GM18868 (cell line): ENCODE data around the gene OTOP2.

Experiments used
- ATAC-seq: cut with Tn5 transposase; IDR thresholded peaks from one replicate; pipeline ENCODE4 v1.9.1; 2021; ENCODE audit warnings: mild to moderate bottlenecking, moderate library complexity; ENCODE audit not compliant: unreplicated experiment

Gene OTOP2, protein sequence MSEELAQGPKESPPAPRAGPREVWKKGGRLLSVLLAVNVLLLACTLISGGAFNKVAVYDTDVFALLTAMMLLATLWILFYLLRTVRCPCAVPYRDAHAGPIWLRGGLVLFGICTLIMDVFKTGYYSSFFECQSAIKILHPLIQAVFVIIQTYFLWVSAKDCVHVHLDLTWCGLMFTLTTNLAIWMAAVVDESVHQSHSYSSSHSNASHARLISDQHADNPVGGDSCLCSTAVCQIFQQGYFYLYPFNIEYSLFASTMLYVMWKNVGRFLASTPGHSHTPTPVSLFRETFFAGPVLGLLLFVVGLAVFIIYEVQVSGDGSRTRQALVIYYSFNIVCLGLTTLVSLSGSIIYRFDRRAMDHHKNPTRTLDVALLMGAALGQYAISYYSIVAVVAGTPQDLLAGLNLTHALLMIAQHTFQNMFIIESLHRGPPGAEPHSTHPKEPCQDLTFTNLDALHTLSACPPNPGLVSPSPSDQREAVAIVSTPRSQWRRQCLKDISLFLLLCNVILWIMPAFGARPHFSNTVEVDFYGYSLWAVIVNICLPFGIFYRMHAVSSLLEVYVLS

DNA sequence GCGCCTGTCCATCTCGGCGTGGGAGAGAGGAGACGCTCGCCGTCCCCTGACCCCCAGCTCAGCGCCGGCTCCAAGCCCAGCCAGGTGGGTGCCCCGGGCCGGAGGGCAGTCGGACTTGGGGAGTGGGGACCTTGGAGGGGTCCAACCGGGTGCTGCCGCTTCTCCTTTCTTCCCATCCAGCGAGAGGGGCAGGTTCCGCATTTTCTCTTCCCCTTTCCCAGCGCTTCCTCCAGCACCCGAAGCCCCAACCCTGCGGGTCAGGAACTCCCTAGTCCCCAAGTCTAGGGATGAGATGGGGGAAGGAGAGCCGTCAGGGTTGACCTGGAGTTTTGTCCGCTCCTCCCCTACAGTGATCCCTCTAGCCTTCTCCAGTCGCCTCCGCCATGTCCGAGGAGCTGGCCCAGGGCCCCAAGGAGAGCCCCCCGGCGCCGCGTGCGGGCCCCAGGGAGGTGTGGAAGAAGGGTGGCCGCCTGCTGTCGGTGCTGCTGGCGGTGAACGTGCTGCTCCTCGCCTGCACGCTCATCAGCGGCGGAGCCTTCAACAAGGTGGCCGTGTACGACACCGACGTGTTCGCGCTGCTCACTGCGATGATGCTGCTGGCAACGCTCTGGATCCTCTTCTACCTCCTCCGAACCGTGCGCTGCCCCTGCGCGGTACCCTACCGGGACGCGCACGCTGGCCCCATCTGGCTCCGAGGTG, at the start of gene OTOP2:
Gene OTOP2 (plus strand): TSS at position 24 of the 699 bp plus-strand sequence. CDS start 360 bp downstream, at position 384.
- ATAC-seq: no peak

DNA sequence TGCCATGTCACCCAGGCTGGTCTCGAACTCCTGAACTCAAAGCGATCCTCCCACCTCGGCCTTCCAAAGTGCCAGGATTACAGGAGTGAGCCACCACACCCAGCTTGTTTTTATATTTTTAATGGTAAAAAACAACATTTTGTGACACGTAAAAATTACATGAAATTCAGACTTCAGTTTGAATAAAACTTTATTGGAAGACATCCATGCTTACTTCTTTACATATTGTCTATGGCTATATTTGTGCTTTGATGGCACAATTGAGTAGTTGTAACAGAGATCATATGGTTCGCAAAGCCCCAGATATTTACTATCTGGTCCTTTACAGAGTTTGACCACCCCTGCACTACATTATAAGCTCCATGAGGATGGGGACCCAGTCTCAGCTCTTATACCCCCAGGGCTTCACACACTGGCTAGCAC, 49.4 kb upstream of the OTOP2 start:
- no peak for ATAC-seq

DNA sequence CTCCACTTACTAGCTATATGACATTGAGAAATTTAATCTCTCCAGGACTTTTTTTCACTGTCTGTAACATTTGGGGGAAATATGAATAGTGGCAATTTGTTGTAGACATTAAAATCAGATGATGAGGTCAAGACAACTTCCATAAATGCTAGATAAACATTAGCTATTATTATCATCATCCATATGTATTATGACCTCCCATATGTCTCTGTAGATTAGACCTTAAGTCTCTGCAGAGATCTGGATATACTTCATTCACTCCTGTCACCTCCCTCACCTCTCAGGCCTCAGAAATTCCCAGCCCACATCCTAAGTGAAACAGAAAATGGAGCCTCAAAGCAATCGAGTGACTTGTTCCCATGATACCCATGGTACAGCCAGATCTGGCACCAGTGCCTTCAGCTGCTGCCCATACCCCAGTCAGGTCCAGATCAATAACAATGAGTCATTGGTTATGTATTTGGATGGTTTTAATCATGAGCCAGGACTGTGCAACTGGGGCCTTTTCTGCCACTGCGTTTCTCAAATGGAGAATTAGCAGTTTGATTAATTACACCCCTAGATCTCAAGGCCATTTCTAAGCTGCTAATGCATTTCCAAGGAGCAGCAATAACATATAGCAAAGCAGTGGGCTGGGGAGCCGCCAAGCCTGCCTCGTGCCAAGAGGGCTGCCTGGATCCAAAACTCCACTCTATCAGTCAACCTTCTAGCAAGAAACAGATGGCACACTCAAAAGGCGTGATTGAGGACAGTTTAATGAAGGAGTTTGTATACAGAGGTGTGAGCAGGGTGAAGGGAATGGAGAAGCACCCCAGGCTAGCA, 48.7 kb upstream of the OTOP2 start:
- no peak for ATAC-seq

DNA sequence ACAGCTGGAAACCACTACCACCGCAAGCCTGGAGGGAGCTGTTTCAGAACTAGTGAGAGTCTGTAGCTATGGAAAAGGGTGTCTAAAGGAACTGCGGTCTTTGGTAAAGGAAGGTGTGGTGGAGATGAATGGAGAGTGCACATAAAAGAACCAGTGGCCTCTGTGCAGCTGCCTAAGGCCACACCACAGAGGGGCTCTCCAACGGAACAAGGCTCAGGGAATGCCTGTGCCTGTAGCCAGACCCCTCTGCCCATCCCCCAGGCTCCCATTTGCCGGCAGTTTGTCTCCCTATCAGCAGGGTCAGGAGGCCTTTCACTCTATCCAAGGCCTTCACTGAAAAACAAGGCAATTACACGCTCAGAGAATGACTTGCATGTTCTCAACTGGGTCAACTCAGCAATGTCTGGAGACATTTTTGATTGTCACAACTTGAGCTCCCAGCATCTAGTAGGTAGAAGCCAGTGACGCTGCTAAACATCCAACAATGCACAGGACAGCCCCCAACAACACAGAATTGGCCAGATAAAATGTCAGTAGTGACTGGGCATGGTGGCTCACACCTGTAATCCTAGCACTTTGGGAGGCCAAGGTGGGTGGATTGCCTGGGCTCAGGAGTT, 48.0 kb upstream of the OTOP2 start:
- no peak for ATAC-seq

DNA sequence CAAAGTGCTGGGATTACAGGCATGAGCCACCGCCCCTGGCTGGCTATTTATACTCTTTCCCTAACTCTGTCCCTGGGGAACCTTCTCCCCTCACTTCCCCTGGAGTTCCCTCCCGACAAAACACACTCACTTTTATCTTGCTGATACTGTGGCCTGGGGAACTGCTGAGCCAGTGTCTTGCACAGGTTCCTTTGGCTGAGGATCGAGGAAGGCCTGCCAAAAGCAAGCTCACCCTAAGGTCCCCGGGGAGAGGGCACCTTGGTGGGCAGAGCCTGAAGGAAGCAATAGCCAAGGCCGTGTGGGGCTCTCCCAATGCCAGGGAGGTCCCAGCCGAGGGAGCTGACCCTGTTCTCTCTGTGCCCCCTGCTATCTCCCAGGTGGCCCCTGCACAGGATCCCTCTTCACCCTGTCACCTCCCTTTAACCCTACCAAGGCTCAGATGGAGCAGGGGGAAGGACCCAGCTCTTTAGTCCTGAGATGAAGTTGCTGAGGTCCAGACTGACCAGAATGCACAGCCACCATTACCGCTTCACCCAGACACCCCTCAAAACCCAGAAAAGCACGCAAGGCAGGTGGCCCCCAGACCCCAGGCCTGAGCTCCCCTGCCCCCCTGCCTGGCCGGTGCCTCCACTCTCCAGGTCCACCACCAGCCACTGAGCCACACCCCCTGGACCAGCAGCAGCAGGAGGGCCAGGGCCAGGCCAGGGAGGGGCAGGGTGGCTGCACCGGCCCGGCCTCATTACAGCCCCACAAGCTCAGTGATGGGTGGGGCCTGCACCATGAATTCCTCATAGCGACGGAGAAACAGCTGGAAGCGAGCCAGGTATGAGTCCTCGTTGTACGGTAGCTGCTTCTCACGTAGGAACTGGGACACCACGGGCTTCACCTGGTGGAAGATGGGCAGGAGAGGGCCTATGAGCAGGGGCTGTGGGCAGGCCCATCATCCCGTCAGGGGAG, 46.2 kb upstream of the OTOP2 start:
- no peak for ATAC-seq

DNA sequence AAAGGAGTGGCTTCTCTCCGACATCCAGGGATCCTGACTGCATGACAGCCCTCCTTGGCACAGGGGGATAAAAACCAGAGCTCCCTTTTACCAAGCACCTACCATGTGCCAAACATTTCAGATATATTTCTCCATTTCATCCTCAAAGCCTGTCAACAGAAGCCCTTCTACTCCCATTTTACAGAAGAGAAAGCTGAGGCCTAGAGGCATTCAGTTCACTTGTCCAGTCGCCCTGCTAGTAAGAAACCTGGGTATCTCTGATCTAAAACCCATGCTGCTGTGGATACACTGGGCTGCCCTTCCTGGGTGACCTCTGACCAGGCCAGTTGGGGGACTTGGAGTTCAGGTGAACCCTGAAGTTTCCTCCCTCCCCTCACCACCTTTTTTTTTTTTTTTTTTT, 45.4 kb upstream of the OTOP2 start:
- ATAC-seq: no peak

DNA sequence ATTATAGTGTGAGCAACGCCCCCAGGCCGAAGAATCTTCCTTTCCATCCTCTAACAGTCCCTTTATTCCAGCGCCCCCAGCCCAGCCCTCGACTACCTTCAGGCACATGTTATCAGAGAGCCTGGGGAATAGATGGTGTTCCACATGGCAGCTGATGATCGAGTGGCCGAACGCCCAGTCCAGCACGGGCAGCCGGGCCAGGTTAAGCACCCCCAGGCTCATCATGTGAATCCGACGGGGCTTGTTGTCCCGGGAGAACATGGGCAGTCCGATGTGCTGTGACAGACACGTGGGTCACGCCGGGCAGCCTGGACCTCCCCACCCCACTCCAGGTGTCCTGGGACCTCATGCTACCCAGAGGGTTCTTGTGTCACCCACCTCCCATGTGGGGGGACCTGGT, 44.8 kb upstream of the OTOP2 start:
- ATAC-seq: no peak

DNA sequence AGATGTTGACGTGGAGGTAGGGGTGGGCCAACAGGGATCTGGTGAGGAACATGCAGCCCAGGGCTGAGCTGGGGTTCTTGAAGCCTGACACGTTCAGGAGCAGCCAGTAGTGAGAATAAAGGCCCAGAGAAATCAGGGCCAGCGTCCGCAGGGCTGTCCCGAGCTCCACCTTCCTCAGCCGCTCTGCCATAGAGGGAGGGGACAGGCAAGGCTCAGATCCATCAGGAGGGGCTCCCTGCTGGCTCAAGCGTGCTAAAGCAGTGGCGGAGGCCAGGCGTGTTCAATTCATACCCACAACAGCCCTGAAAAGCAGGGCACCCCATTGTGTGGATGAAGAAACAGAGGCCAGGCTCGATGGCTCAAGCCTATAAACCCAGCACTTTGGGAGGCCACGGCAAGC, 43.0 kb upstream of the OTOP2 start:
- no peak for ATAC-seq

DNA sequence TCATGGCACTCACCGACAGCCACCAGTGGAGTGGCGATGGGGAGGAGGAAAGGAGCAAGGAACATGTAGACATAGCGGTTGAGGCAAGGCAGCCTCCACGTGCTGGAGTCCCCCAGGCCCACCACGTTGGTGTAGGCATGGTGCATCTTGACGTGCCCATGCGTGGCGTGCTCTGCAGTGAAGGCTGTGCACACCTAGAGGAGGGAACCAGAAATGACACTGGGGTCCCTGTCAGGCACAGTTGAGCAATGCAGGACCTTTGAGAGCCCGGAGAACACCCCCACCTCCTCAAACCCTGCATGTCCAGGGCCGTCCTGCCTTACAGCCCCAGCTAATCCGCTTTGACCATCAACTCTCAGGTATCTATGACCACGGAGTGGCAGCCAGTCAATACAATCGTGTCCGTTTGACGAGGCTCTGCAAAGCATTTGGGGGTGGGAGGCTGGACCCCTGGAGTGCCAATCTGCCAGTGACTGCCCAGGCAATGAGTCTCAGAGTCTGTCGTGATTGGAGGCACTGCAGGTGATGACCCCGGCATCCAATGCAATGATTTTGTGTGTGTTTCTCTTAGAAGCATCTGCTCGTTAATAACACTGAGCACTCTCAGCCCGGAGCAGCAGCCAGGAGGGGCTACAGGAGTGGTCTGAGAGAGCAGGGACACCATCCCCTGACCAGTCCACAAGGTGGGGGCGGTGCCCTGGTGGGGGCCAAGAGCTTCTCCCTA, 41.4 kb upstream of the OTOP2 start:
- no peak for ATAC-seq

DNA sequence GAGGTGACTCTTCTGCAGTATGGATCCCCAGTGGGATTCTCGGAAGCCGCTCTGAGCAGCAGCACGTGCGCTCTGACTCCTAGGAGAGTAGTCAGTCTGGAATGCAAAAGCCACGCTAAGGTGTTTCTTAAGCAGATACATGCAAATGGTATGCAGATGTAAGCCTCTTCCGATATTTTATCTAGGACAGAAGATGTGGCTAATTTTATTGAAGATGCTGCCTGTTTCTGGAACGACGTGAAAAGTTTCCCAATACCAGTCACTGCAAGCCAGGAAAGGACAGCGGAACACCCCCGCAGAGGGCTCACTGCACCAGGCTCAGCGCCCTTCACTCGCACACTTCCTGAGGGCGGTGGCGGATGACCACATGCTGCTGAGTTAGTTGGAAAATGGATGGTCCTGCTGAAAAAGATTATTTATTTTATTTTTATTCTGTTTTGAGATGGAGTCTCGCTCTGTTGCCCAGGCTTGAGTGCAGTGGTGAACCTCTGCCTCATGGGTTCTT, 40.8 kb upstream of the OTOP2 start:
- no peak for ATAC-seq

DNA sequence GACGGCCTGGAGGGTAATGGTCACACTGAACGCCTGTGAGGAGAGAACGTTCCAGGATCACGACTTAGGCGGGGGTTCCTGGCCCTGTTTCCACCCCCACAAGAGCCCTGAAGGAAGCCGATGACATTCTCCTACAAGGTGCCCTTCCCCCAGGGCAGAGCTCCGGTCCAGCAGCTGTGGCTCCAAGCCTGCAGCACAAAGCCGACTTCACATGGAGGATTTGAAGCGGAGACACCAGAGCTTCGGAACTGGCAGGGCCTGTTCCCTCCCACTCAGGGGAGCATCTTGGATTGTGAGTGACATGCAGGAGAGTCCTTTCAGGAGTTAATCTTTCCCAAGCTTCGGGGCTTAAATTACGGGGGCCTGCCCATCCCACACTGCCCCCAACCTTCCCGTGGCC, 35.6 kb upstream of the OTOP2 start:
- no peak for ATAC-seq

DNA sequence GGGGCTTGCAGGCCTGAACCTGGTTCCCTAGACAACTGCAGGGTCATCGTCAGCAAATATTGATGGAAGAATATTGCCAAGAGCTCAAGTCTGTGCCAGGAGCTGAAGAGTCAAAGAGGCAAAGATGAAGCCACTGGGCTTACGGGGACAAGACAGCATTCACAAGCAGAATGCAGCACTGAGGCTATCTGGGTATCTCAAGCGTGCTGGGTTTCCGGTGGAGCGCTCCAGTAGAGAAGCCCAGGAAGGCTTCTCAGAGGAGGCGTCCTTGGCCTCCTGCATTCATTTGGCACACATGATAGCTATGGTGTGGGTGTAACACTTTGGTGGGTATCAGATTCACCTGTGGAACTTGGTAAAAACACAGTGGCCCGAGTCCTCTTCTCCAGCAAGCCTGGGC, 33.5 kb upstream of the OTOP2 start:
- ATAC-seq: no peak

DNA sequence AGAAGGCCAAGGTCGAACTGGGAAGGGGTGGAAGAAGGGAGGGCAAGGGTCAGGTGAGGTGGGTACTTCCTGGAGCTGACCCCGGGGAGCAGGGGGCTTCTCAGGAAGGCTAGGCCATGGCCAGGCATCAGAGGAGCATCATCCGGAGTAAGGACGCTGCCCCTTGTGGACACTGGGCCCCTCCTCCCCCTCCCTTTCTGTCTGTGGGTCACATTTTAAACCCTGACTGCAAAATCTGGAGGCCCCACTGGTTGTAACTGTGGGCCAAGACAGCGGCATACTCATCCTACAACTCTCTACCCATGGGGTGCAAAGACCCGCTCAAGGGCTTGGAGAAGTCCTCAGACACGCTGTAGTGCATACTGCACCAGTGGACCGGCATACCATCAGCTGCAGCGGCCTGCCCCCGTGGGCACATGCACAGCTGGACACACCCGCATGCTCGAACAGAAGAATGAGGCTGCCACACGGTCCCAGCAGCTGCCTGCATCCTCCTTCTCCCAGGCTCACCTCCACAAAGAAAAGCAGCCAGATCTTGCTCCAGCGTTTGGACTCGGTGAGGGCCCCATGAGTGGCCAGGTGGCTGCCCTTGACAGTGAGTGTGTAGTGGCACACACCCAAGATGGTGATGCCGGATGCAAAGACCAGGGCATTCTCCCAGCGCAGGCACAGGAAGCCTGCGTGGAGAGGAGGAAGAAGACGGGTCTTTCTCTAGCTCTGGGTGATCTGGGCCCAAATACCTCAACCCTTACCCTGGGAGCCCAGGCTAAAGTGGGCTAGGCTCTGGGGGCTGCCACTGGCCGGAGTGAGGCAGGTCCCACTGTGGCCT, 31.8 kb upstream of the OTOP2 start:
- ATAC-seq: no peak

DNA sequence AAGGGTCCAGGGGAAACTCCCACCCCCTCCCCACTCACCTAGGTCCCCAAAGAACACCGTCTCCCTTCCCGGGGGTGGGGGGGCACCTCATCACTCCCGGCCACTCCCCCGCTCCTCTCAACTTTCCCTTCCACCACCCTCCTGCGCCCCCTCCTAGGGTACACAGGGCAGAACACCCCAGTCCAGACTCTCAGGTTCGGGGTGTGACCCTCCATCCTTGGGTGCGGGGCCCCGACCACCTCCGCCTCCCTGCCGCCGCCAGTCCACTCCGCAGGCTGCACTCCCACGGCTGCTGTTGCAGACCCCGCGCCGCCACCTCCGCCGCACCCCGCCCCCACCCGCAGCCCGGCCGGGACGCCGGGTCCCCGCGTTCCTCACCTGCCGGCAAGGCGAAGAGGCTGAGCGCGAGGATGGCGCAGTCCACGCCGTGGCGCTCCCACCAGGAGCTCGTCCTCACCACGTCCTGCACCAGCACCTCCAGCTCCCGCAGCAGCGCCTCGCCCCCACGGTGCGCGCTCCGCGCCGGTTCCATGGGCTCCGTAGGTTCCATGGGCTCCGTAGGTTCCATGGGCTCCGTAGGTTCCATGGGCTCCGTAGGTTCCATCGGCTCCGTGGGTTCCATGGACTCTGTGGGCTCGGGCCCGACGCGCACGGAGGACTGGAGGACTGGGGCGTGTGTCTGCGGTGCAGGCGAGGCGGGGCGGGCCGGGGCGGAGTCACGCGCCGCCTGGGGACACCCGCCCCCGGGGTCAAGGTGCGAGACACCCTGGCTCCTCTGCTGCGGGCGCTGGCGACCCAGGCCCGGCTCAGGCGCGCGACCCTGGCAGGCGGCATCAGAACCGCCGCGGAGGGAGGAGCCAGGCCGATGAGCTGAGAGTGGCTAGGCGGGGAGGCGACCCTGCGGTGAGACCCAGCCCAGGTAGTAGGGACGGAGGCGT, 30.8 kb upstream of the OTOP2 start, which contains the start of gene FADS6:
Gene FADS6 (minus strand): TSS at position 660 of the 938 bp plus-strand sequence. CDS start 38 bp downstream, at position 622.
- ATAC-seq: no peak

DNA sequence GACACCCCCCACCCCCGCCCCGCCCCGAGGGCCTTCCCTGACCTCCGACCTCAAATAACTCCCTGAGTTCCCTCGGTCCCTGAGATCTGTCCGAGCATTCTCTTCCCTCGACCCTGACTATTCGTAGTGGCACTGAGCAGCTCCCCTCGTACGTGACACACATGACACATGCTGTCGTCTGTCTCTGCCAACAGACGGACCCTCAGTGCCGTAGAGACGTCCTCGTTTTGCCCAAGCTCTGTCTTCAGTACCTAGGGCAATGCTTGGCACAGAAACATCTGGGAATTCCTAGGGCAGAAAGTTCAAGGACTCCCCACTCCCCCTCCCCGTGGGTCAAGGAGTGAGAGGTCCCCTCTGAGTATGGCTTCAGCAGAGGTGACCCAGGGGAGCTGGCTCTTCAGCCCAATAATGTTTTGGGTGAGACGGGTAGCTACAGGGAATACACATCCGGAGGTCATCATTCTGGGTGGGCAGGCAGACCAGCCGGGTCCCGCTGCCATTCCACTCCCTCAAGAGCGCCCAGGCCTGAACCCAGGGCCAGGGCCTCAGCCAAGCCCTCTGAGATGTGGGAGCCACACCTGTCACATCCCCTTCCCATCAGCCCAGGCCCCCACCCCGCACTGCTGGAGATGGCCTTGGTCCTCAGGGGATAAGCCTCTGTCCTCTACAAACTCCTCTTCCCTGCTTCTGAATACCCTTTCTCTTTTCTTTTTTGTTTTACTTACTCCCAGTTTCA, 30.0 kb upstream of the OTOP2 start:
- no peak for ATAC-seq

DNA sequence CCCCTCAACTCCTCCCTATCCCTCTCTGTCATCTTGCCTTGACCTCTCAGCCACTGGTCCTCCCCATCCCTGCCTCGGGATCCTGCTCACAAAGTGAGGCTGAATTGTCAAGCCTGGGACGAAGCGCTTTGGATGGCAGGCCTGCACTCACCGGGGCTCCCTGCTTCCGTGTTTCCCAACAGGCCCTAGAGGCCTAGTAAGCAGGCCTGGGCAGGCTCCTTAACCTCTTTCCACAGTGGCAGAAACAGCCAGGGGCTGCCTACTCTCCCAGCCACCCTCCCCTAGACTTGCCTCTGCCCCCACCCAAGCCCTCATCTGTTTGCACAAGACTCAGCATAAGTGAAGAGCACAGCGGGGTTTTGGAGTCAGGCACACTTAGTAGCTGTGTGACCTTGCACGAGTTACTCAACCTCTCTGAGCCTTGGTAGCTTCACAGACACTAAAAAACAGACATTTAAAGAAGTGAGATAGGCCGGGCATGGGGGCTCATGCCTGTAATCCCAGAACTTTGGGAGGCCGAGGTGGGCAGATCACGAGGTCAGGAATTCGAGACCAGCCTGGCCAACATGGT, 25.6 kb upstream of the OTOP2 start:
- ATAC-seq: no peak
